Subcutaneous adipose tissue (tissue), 4 donors: ENCODE measurements around the gene ARFIP1. TPM values are rescaled to one million over a fixed set of nuclear protein-coding genes. Genes with fewer than 3 reads are reported as not detected.

Experiments used
- CTCF ChIP-seq: fragments of 450-650 bp; IDR thresholded peaks from one replicate; pipeline ENCODE4 v1.5.1; 2016; ENCODE audit warnings: low read depth, mild to moderate bottlenecking, control low read depth, antibody characterized with exemption, moderate library complexity
- total RNA-seq, 4 donors: library from RNA; depleted of rRNA; stranded (reverse); fragments of >200 nt; gene quantifications; one replicate each; pipeline ENCODE4 v1.1.0, GENCODE V29; 2016

The ARFIP1 gene
- total RNA-seq, 4 donors from 2014 or later, result 17.7 to 31.8 (median 27.3) TPM

GRCh38 chr4:152860046-152860445, 80.3 kb downstream of the ARFIP1 start:
- no peak for TF ChIP-seq CTCF

DNA sequence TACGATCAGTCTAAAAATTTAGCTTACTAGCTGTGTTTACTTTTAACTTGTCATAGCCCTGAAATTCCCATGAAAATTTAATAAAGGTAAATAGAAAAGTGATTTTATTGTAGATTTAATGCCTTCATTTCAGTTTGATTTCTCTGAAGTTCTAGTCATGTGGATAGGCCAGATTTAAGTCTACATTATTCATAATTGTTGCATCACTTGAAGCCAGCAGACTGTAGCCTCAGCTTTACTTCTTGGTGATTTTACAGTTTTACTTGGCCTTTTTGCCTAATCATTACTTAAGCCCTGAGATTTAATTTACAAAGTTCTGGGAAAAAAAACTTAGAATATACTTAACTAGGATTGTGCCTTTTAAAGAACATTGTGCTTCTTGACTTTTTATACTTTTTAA, 82.9 kb downstream of the ARFIP1 start:
- TF ChIP-seq CTCF, result no peak

DNA sequence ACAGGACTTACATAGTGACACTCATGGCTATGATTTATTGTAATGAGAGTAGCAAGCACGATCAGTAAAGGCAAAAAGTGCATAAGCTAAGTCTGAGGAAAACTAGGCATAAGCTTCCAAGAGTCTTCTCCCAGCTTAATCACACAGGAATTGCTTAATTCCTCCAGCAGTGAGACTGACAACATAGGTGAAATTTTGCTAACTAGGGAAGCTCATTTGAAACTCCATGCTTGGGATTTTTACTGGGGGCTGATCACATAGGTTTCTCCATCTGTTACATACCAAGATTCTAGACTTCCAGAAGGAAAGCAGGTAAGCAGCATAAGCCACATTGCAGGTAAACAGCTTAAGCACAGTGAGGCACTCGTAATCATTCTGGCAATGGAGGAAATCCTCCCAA, 84.6 kb downstream of the ARFIP1 start:
- TF ChIP-seq CTCF, result no peak

DNA sequence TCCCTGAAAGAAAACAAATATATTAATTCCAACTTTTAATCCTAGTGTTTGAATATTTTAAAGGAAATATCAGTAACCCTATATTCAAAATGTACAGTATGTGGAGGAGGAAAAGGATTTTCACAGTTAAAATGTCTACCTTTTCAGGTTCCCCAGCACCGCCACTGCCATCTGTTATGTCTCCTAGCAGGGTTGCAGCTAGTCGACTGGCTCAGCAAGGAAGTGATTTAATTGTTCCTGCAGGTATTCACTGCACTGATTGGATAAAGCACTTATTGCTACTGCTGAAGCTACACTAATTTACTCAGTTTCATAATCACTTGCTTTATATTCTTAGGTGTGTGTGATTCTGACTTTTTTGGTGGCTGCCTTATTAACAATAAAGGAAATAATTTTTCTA, 90.9 kb downstream of the ARFIP1 start:
- no peak for TF ChIP-seq CTCF

DNA sequence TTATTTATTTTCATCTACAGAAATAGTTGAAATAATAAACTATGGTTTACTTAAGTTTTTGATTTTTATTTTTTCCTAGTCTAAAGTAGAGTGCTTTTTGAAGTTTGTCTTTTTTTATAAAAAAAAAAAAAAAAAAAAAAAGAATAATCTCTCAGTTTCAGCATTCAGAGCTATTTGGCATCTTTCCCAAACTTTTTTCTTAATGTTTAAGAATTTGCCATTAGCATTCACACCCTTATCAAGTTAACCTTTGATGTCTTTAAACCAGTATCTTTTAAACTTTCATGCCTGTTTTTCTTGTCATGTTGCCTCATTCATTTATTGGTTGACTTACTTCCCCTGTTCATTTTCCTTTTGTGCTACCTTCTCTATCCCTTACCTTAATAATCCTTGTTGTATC, 95.5 kb downstream of the ARFIP1 start:
- no peak for TF ChIP-seq CTCF

- TF ChIP-seq CTCF, result no peak
These were observed 98.1 kb downstream of the ARFIP1 start for GRCh38 chr4:152877868-152878267.

DNA sequence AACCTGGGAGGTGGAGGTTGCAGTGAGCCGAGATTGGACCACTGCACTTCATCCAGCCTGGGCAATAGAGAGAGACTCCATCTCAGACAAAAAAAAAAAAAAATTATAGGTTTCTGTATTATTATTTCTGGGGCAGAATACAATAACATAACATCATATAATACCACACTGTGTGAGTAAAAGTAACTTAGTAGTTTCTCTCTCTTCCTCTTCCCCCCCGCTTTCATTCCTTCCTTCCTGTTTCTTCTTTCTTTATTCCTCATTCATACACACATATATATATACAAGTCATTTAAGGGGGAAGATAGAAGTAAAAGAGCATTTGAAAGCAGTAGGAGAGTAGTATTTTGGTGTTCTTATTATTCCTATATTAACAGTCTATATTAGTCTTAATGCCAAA, 100.5 kb downstream of the ARFIP1 start:
- TF ChIP-seq CTCF, result no peak
